Neuronal stem cell (in vitro differentiated cells): Measurements from ENCODE around the gene FOXD1.
"Not testable (repeated sequence)": the region's sequence is repeated elsewhere in the genome, so short reads cannot be mapped to it uniquely, and the experiment has no call there.

Source experiments
- DNase-seq: peaks from one replicate; pipeline ENCODE4 v3.0.0-alpha.2; 2013; ENCODE audit warnings: low spot score
- H2AFZ ChIP-seq: one replicate; pipeline ENCODE4 v1.6.1; 2013; ENCODE audit warnings: mild to moderate bottlenecking, low read length, inconsistent platforms
- H2AK5ac ChIP-seq: 2 replicates; pipeline ENCODE4 v1.6.1; 2013; ENCODE audit warnings: low read depth, mild to moderate bottlenecking, inconsistent platforms, low read length, moderate library complexity, mixed read lengths
- H2BK120ac ChIP-seq: 2 replicates; pipeline ENCODE4 v1.6.1; 2013; ENCODE audit warnings: low read depth, mild to moderate bottlenecking, inconsistent platforms, low read length, moderate library complexity, mixed read lengths
- H2BK12ac ChIP-seq: one replicate; pipeline ENCODE4 v1.6.1; 2013; ENCODE audit warnings: low read length, inconsistent platforms
- H2BK15ac ChIP-seq: 2 replicates; pipeline ENCODE4 v1.6.1; 2013; ENCODE audit warnings: mild to moderate bottlenecking, low read length, inconsistent platforms, mixed read lengths
- H2BK5ac ChIP-seq: one replicate; pipeline ENCODE4 v1.6.1; 2013; ENCODE audit warnings: inconsistent platforms, mild to moderate bottlenecking, low read length, moderate library complexity
- H3K14ac ChIP-seq: one replicate; pipeline ENCODE4 v1.6.1; 2013; ENCODE audit warnings: low read length, inconsistent platforms
- H3K18ac ChIP-seq: 2 replicates; pipeline ENCODE4 v1.6.1; 2013; ENCODE audit warnings: low read length, inconsistent platforms
- H3K23ac ChIP-seq: 2 replicates; pipeline ENCODE4 v1.6.1; 2013; ENCODE audit warnings: low read depth, mild to moderate bottlenecking, mixed read lengths, low read length, inconsistent platforms; ENCODE audit not compliant: poor library complexity
- H3K27ac ChIP-seq: replicated peaks from 3 replicates; pipeline ENCODE4 v1.5.1; 2013; ENCODE audit warnings: low read length, inconsistent platforms
- H3K27me3 ChIP-seq, 3 experiments: 2 replicates each; pipeline ENCODE4 v1.6.1; 2013; ENCODE audit warnings: low read length in 3 of 3, mild to moderate bottlenecking in 2 of 3, inconsistent platforms in 1 of 3, low read depth in 1 of 3, mixed read lengths in 1 of 3, moderate library complexity in 1 of 3; ENCODE audit not compliant: control insufficient read depth in 3 of 3, insufficient read depth in 3 of 3
- H3K36me3 ChIP-seq, 2 donors: replicated peaks in 1 of 2; 2 replicates each; pipeline ENCODE4 v1.6.1; 2013; ENCODE audit warnings: low read length in 2 of 2; ENCODE audit not compliant: control insufficient read depth in 2 of 2, insufficient read depth in 2 of 2
- H3K4ac ChIP-seq: 2 replicates; pipeline ENCODE4 v1.6.1; 2013; ENCODE audit warnings: inconsistent platforms, mild to moderate bottlenecking, low read length, moderate library complexity
- H3K4me1 ChIP-seq, 2 donors: 1 replicate in 1 of 2; 2 replicates in 1 of 2; pipeline ENCODE4 v1.6.1; 2013; ENCODE audit warnings: low read length in 2 of 2, low read depth in 1 of 2; ENCODE audit not compliant: control insufficient read depth in 2 of 2, insufficient read depth in 1 of 2
- H3K4me2 ChIP-seq: one replicate; pipeline ENCODE4 v1.6.1; 2013; ENCODE audit warnings: mild to moderate bottlenecking, low read length, inconsistent platforms; ENCODE audit not compliant: insufficient read depth, poor library complexity, severe bottlenecking
- H3K4me3 ChIP-seq, 2 donors: 2 replicates each; pipeline ENCODE4 v1.5.1; 2013; ENCODE audit warnings: low read length in 2 of 2, mild to moderate bottlenecking in 2 of 2, inconsistent platforms in 1 of 2, moderate library complexity in 1 of 2
- H3K79me1 ChIP-seq: one replicate; pipeline ENCODE4 v1.6.1; 2013; ENCODE audit warnings: low read depth, mild to moderate bottlenecking, inconsistent platforms, low read length, moderate library complexity
- H3K9ac ChIP-seq: one replicate; pipeline ENCODE4 v1.6.1; 2013; ENCODE audit warnings: mild to moderate bottlenecking, low read depth, low read length, inconsistent platforms; ENCODE audit not compliant: poor library complexity
- H3K9me3 ChIP-seq, 2 donors: replicated peaks in 1 of 2; 2 replicates each; pipeline versions ENCODE3 to v1.6.1; 2013; ENCODE audit warnings: low read length in 2 of 2, mild to moderate bottlenecking in 2 of 2, inconsistent platforms in 1 of 2, low read depth in 1 of 2, mixed read lengths in 1 of 2, moderate library complexity in 1 of 2; ENCODE audit not compliant: control insufficient read depth in 2 of 2, insufficient read depth in 1 of 2
- H4K8ac ChIP-seq: one replicate; pipeline ENCODE4 v1.6.1; 2013; ENCODE audit warnings: low read depth, mild to moderate bottlenecking, inconsistent platforms, low read length, moderate library complexity
- H4K91ac ChIP-seq: one replicate; pipeline ENCODE4 v1.6.1; 2013; ENCODE audit warnings: low read length, low read depth, mild to moderate bottlenecking, inconsistent platforms; ENCODE audit not compliant: poor library complexity
- WGBS, 2 donors: extraction: QIAGEN DNeasy Blood & Tissue Kit; methylation state at CpG; one replicate each; pipeline ENCODE4 v1.1.7; 2013; ENCODE audit warnings: missing lambda C conversion rate in 2 of 2, mixed read lengths in 1 of 2; ENCODE audit not compliant: insufficient read length in 2 of 2, insufficient replicate concordance in 1 of 2; ENCODE audit errors: extremely low coverage in 2 of 2; 5-methylcytosine and 5-hydroxymethylcytosine counted together

Gene FOXD1

DNA sequence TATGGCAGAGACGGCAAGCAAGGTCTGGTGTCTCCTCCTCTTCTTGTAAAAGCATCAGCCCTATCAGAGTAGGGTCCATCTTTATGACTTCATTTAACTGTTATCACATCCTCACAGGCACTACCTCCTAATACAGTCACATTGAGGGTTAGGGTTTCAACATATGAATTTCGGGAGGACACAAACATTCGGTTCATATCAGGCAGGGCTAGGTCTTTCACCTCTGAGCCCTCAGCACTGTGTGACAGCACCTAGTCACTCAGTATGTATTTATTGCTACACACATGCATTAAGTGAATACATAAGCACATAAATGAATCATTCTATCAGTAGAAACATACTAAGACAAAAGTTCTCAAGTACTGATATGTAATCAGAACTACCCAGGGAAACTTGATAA, 40.2 kb upstream of the FOXD1 start:
- no peak overlapping the region for H3K23ac ChIP-seq
- H3K4me2 ChIP-seq = no peak overlapping the region
- H3K18ac ChIP-seq = no peak overlapping the region
- no peak overlapping the region for H2AFZ ChIP-seq
- peaks cover 0 to 37% (median 0%) of the 10 kb centered on the region in 3 experiments for H3K27me3 ChIP-seq
- H3K4me1 ChIP-seq = peaks cover 0 to 2% of the 10 kb centered on the region in 2 donors
- H2BK5ac ChIP-seq = no peak overlapping the region
- no peak overlapping the region for H3K4me3 ChIP-seq
- no peaks in the 10 kb centered on the region for H3K79me1 ChIP-seq
- H2BK120ac ChIP-seq = no peak overlapping the region
- no CpG with 5 or more reads among the region's 3 CpGs for whole genome bisulfite sequencing, 2 donors
- no peak overlapping the region for H2BK12ac ChIP-seq
- H2AK5ac ChIP-seq = no peak overlapping the region
- H3K9me3 ChIP-seq = no peaks in the 10 kb centered on the region
- no peak overlapping the region for H4K8ac ChIP-seq
- no peak overlapping the region for H2BK15ac ChIP-seq
- no peak overlapping the region for H4K91ac ChIP-seq
- H3K4ac ChIP-seq = no peak overlapping the region
- no peaks in the 10 kb centered on the region for H3K36me3 ChIP-seq
- DNase-seq = no peak
- H3K9ac ChIP-seq = no peak overlapping the region
- no peak overlapping the region for H3K27ac ChIP-seq
- H3K14ac ChIP-seq = no peak overlapping the region

DNA sequence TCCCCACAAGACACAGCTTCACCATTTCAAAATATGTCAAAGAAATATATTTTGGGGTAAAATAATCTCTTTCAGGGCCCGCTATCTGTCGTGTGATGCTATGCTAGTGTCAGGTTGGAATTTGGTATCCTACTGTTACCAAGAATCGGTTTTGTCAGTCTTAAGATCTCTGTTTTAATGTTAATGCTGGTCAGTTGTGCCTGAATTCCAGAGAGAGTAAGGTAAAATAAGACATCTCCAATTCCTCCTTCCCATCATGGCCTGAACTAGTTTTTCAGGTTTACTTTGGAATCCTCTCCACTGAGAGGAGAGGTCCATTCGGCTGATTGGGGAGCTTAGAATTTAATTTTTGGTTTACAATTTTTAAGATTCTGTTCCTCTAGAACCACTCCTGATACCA, 39.2 kb upstream of the FOXD1 start:
- Histone ChIP-seq H3K14ac (no peak overlapping the region), H3K4me2 (no peak overlapping the region), H3K27ac (no peak overlapping the region), H2BK15ac (no peak overlapping the region), H2BK5ac (no peak overlapping the region), H4K91ac (no peak overlapping the region), H3K4ac (no peak overlapping the region), H3K9me3 (no peaks in the 10 kb centered on the region), H3K4me1 (peaks cover 0 to 2% of the 10 kb centered on the region in 2 donors), H4K8ac (no peak overlapping the region), H3K36me3 (no peaks in the 10 kb centered on the region), H2BK120ac (no peak overlapping the region), H3K27me3 (peaks cover 0 to 43% (median 0%) of the 10 kb centered on the region in 3 experiments), H3K79me1 (no peaks in the 10 kb centered on the region), H2BK12ac (no peak overlapping the region), H3K9ac (no peak overlapping the region), H2AFZ (no peak overlapping the region), H3K4me3 (no peak overlapping the region), H2AK5ac (no peak overlapping the region), H3K18ac (no peak overlapping the region), H3K23ac (no peak overlapping the region)
- DNase-seq = no peak
- WGBS, 2 donors = no CpG with 5 or more reads among the region's 4 CpGs

DNA sequence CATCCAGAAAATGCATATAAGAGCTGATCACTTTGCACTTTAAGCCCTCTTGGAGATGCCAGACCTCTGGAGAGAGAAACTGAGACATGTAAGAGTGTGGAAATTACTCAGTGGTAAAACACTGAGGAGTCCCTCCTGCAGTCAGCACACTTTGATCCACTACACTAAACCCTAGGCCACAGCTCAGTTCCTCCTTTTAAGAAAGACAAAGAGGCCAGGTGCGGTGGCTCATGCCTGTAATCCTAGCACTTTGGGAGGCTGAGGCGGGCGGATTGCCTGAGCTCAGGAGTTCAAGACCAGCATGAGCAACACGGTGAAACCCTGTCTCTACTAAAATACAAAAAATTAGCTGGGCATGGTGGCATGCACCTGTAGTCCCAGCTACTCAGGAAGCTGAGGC, 38.7 kb upstream of the FOXD1 start:
- not testable (repeated sequence) for H2BK15ac ChIP-seq, H3K9ac ChIP-seq, H3K14ac ChIP-seq, H3K36me3 ChIP-seq, H3K18ac ChIP-seq, H3K79me1 ChIP-seq, H3K4me2 ChIP-seq, H3K23ac ChIP-seq, H3K4me1 ChIP-seq, H2BK5ac ChIP-seq, H3K27ac ChIP-seq, H3K4ac ChIP-seq, H2AFZ ChIP-seq, DNase-seq, H2BK120ac ChIP-seq, H2BK12ac ChIP-seq, H3K4me3 ChIP-seq, H3K9me3 ChIP-seq, H4K8ac ChIP-seq, H2AK5ac ChIP-seq, H4K91ac ChIP-seq
- no CpG with 5 or more reads among the region's 4 CpGs for WGBS, 2 donors
- peaks cover 0 to 46% (median 0%) of the 10 kb centered on the region in 3 experiments for H3K27me3 ChIP-seq

DNA sequence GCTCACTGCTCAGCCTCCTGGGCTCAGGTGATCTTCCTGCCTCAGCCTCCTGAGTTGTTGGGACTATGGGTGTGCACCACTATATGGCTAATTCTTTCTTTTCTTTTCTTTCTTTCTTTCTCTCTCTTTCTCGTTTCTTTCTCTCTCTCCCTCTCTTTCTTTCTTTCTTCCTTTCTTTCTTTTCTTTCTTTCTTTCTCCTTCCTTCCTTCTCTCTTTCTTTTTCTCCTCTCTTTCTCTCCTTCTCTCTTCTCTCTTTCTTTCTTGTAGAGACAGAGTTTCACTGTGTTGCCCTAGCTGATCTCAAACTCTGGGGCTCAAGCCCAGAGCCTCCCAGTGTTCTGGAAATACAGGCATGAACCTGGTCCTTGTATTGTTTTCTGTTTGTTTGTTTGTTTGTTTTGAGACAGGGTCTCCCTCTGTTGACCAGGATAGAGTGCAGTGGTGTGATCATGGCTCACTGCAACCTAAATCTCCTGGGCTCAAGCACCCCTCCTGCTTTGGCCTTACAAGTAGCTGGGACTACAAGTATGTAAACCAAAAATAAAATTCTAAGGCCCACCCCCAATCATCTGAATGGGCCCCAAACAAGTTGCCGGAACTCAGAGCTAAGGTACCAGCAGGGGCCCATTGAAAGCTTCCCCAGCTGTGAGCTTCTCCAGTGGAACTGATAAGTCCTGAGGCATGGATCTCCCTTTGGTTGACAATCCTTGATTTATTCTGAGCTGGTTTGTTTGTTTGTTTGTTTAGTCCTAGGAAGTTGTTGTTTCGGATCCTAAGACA, 37.7 kb upstream of the FOXD1 start:
- H4K8ac ChIP-seq = no peak overlapping the region
- H2BK5ac ChIP-seq = no peak overlapping the region
- H3K4me2 ChIP-seq = no peak overlapping the region
- no peaks in the 10 kb centered on the region for H3K9me3 ChIP-seq
- peaks cover 0 to 2% of the 10 kb centered on the region in 2 donors for H3K4me1 ChIP-seq
- no peak for DNase-seq
- peaks cover 0 to 49% (median 0%) of the 10 kb centered on the region in 3 experiments for H3K27me3 ChIP-seq
- H3K36me3 ChIP-seq = no peaks in the 10 kb centered on the region
- H2BK120ac ChIP-seq = no peak overlapping the region
- no peak overlapping the region for H2BK15ac ChIP-seq
- no peak overlapping the region for H4K91ac ChIP-seq
- WGBS, 2 donors = no CpG with 5 or more reads among the region's 3 CpGs
- no peak overlapping the region for H3K4ac ChIP-seq
- H2AFZ ChIP-seq = no peak overlapping the region
- H3K9ac ChIP-seq = no peak overlapping the region
- no peak overlapping the region for H3K14ac ChIP-seq
- no peak overlapping the region for H3K23ac ChIP-seq
- H3K18ac ChIP-seq = no peak overlapping the region
- no peak overlapping the region for H2BK12ac ChIP-seq
- no peak overlapping the region for H3K27ac ChIP-seq
- H3K4me3 ChIP-seq = no peak overlapping the region
- no peak overlapping the region for H2AK5ac ChIP-seq
- no peaks in the 10 kb centered on the region for H3K79me1 ChIP-seq
